A549 (cell line): ENCODE data around the gene IQCB1.

Source experiments
- ELK1 ChIP-seq: fragments of 150-350 bp; IDR thresholded peaks from 2 replicates; pipeline ENCODE4 v1.6.1; 2014; ENCODE audit warnings: low read depth, mild to moderate bottlenecking, low read length
- EP300 ChIP-seq, 2 experiments: fragments of >200 bp; sonication (Bioruptor Twin); formaldehyde crosslinking; IDR thresholded peaks; 2 replicates in 1 of 2; 3 replicates in 1 of 2; pipeline ENCODE4 v1.6.1; 2016 to 2017
- HES2 ChIP-seq: fragments of >200 bp; sonication (Bioruptor Twin); formaldehyde crosslinking; IDR thresholded peaks from 2 replicates; pipeline ENCODE4 v1.6.1; 2016
- HMGXB4 ChIP-seq: fragments of 250-450 bp; sonication (Bioruptor Pico); IDR thresholded peaks from 2 replicates; pipeline ENCODE4 v1.5.0; 2021; ENCODE audit warnings: mild to moderate bottlenecking, moderate library complexity, borderline replicate concordance
- JUN ChIP-seq, 2 experiments: fragments of >200 bp; sonication (Bioruptor Twin); formaldehyde crosslinking; IDR thresholded peaks; 2 replicates in 1 of 2; 3 replicates in 1 of 2; pipeline ENCODE4 v1.6.1; 2016 to 2017
- KDM1A ChIP-seq: fragments of 200-600 bp; sonication (generic); IDR thresholded peaks from 2 replicates; pipeline ENCODE4 v1.6.1; 2016; ENCODE audit warnings: low read depth, mild to moderate bottlenecking
- MYC ChIP-seq: IDR thresholded peaks from 2 replicates; pipeline ENCODE4 v1.6.1; 2012; ENCODE audit warnings: mild to moderate bottlenecking, inconsistent platforms, low read length, improper control_type of control experiment, borderline replicate concordance
- NR3C1 ChIP-seq: fragments of >200 bp; sonication (Bioruptor Twin); formaldehyde crosslinking; IDR thresholded peaks from 3 replicates; pipeline ENCODE4 v1.6.1; 2017
- POLR2A ChIP-seq: IDR thresholded peaks from 2 replicates; pipeline ENCODE4 v1.6.1; 2012; ENCODE audit warnings: mild to moderate bottlenecking, low read length
- RAD21 ChIP-seq, 2 experiments: fragments of >200 bp in 1 of 2; sonication (Bioruptor Twin) in 1 of 2; formaldehyde crosslinking in 1 of 2; IDR thresholded peaks in 1 of 2; conservative IDR thresholded peaks in 1 of 2; 2 replicates in 1 of 2; 3 replicates in 1 of 2; pipeline ENCODE4 v1.6.1; 2012 to 2018; ENCODE audit warnings: inconsistent platforms in 1 of 2
- RNF2 ChIP-seq: fragments of 200-600 bp; sonication (generic); IDR thresholded peaks from 2 replicates; pipeline ENCODE4 v1.6.1; 2016; ENCODE audit warnings: low read depth, mild to moderate bottlenecking, antibody characterized with exemption, moderate library complexity, borderline replicate concordance
- USF2 ChIP-seq: fragments of 450-650 bp; IDR thresholded peaks from 2 replicates; pipeline ENCODE4 v1.6.1; 2014; ENCODE audit warnings: antibody characterized with exemption
- TF ChIP-seq, protein P1 (sequence below): fragments of >200 bp; sonication (Bioruptor Twin); formaldehyde crosslinking; IDR thresholded peaks from 3 replicates; pipeline ENCODE4 v1.5.1; 2016
- TF ChIP-seq, protein P2 (sequence below): fragments of 200-600 bp; sonication (generic); IDR thresholded peaks from 2 replicates; pipeline ENCODE4 v1.6.1; 2016; ENCODE audit warnings: antibody characterized with exemption, mild to moderate bottlenecking, moderate library complexity

DNA sequence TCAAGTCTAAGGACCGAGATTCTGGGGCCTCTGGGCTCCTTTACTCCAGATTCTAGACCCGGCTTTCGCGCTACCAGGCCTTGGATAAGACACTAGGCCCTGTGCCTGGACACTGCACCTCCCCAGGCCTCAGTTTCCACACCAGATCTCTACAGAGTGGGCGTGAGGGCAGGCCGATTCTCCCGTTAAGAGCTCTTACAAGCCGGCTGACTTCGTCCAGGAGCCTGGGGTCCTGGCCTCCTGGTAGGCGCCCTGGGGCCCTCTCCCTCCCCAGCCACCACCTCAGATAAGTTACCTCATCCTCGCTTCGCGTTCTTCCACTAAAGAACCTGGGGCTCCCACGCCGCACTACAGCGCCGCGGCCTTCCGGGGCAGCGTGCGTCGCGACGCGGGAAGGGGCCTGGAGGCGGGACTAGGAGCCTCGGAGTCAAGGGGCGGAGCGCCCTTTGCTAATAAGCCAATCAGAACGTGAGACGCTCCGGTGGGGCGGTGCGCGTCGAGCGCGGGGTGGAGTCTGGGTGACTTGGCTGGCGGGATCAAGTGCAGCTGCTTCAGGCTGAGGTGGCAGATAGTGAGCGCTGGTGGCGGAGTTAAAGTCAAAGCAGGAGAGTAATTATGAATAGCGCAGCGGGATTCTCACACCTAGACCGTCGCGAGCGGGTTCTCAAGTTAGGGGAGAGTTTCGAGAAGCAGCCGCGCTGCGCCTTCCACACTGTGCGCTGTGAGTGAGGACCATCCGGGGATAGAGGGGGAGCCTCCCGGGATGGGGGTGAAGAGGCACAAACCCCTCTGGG lies at the start of gene IQCB1, which contains the start of gene EAF2:
- no peak for TF ChIP-seq RAD21 (conservative IDR thresholded peaks at IDR 0.05 in 1 of 2, IDR thresholded peaks at IDR 0.05 in 1 of 2)
- peak; percentile 69 for TF ChIP-seq POLR2A
- TF ChIP-seq, protein P1, sequence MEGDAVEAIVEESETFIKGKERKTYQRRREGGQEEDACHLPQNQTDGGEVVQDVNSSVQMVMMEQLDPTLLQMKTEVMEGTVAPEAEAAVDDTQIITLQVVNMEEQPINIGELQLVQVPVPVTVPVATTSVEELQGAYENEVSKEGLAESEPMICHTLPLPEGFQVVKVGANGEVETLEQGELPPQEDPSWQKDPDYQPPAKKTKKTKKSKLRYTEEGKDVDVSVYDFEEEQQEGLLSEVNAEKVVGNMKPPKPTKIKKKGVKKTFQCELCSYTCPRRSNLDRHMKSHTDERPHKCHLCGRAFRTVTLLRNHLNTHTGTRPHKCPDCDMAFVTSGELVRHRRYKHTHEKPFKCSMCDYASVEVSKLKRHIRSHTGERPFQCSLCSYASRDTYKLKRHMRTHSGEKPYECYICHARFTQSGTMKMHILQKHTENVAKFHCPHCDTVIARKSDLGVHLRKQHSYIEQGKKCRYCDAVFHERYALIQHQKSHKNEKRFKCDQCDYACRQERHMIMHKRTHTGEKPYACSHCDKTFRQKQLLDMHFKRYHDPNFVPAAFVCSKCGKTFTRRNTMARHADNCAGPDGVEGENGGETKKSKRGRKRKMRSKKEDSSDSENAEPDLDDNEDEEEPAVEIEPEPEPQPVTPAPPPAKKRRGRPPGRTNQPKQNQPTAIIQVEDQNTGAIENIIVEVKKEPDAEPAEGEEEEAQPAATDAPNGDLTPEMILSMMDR: no peak
- TF ChIP-seq ELK1: no peak
- no peak; the same call in 1 of the 2 replicates for TF ChIP-seq MYC
- no peak for TF ChIP-seq KDM1A
- TF ChIP-seq HES2: no peak
- peak in 1 of 2 experiments; percentile 59; a peak in 2 of 5 replicates for TF ChIP-seq JUN (IDR thresholded peaks at IDR 0.05)
- no peak for TF ChIP-seq EP300 (IDR thresholded peaks at IDR 0.05)
- TF ChIP-seq RNF2: no peak
- TF ChIP-seq, protein P2, sequence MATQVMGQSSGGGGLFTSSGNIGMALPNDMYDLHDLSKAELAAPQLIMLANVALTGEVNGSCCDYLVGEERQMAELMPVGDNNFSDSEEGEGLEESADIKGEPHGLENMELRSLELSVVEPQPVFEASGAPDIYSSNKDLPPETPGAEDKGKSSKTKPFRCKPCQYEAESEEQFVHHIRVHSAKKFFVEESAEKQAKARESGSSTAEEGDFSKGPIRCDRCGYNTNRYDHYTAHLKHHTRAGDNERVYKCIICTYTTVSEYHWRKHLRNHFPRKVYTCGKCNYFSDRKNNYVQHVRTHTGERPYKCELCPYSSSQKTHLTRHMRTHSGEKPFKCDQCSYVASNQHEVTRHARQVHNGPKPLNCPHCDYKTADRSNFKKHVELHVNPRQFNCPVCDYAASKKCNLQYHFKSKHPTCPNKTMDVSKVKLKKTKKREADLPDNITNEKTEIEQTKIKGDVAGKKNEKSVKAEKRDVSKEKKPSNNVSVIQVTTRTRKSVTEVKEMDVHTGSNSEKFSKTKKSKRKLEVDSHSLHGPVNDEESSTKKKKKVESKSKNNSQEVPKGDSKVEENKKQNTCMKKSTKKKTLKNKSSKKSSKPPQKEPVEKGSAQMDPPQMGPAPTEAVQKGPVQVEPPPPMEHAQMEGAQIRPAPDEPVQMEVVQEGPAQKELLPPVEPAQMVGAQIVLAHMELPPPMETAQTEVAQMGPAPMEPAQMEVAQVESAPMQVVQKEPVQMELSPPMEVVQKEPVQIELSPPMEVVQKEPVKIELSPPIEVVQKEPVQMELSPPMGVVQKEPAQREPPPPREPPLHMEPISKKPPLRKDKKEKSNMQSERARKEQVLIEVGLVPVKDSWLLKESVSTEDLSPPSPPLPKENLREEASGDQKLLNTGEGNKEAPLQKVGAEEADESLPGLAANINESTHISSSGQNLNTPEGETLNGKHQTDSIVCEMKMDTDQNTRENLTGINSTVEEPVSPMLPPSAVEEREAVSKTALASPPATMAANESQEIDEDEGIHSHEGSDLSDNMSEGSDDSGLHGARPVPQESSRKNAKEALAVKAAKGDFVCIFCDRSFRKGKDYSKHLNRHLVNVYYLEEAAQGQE: no peak
- TF ChIP-seq NR3C1: no peak
- TF ChIP-seq USF2: no peak
- TF ChIP-seq HMGXB4: no peak
